ENCODE measurements around the gene ALPP. TPM values are rescaled to one million over a fixed set of nuclear protein-coding genes. Genes with fewer than 3 reads are reported as not detected.
"Not testable (repeated sequence)": the region's sequence is repeated elsewhere in the genome, so short reads cannot be mapped to it uniquely, and the experiment has no call there.

The ALPP gene
- total RNA-seq, 1 donor from 2014 or later = not detected

GRCh38 chr2:232353660-232354059 is 24.9 kb upstream of the ALPP start:
- ATAC-seq (ENCODE audit: poor library complexity) = no peak
- peak; percentile 16 for DNase-seq
- intact Hi-C loops (cut with DNase I) = no loop called here

GRCh38 chr2:232354069-232354468 is 24.5 kb upstream of the ALPP start:
- peak; percentile 1 for DNase-seq
- ATAC-seq (ENCODE audit: poor library complexity) = no peak
- intact Hi-C loops (cut with DNase I) = no loop called here

- intact Hi-C loops (cut with DNase I) = no loop called here
- DNase-seq (no peak), ATAC-seq (ENCODE audit: poor library complexity) (no peak)
These were observed 16.9 kb upstream of the ALPP start for GRCh38 chr2:232361646-232362045.

DNA sequence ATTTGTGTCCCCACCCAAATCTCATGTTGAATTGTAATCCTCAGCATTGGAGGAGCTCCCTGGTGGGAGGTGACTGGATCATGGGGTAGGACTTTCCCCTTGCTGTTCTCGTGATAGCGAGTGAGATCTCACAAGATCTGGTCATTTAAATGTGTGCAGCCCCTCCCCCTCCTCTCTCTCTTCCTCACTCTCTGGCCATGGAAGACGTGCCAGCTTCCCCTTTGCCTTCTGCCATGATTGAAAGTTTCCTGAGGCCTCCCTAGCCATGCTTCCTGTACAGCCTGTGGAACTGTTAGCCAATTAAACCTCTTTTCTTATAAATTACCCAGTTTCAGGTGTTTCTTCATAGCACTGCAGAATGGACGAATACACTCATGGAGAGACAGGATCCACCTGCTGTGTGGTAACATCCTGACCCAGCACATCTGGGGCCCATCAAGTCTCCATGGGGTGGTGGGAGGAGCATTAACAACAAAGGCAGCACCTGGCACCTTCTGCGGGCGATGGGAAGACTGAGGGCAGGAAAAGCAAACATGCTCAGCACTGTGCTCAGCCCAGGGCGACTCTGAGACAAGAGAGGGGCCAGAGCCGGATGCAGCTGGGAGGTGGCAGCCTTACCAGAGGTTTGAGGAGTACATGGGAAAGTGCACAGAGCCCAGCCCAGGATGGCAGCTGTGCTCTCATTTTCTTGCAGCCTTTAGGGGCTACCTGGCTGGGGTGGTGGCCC is 16.2 kb upstream of the ALPP start:
- intact Hi-C loops (cut with DNase I) = no loop called here
- DNase-seq (no peak), ATAC-seq (ENCODE audit: poor library complexity) (no peak)

GRCh38 chr2:232363064-232363783 is 15.3 kb upstream of the ALPP start:
- ATAC-seq (ENCODE audit: poor library complexity); intact Hi-C loops (cut with DNase I); DNase-seq: not testable (repeated sequence)

GRCh38 chr2:232363784-232364615 is 14.6 kb upstream of the ALPP start:
- intact Hi-C loops (cut with DNase I) = no loop called here
- no peak for DNase-seq
- no peak for ATAC-seq (ENCODE audit: poor library complexity)

DNA sequence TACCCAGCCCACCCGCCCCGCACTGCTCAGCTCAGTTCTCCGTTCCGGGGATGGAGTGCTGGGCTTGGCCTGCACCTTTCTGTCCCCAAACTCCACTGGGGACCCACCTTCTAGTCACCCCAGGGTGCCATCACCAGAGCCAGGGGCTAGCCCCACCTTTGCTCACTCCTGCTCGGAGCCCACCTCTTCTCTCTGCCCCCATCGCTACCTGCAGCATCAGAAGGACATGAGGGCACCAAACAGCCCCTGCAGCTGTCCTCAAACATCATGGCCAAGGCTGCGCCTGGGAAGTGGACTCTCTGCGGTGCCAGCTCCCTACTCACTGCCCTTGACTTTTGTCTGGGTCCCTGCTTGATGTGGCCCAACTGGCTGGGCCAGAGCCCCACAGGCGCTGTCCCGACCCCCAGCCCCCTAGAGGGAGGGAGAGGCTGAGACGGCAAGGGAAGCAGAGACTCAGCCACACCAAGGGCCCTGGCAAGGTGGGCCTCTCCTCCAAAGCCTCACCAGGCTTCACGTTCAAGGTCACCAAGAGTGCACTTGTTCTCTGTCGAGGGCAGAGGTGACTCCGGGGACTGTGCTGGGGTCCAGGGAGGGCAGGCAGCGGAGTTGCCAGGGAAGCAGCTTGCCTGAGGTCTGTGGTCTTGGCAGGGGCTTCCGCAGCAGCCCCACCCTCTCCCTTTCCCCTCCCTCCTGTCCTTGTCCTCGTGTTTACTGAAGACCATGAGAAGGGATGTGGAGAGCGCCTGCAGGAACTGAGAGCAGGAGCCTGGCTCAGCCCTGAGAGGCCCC is 13.6 kb upstream of the ALPP start:
- intact Hi-C loops (cut with DNase I); ATAC-seq (ENCODE audit: poor library complexity); DNase-seq: not testable (repeated sequence)

DNA sequence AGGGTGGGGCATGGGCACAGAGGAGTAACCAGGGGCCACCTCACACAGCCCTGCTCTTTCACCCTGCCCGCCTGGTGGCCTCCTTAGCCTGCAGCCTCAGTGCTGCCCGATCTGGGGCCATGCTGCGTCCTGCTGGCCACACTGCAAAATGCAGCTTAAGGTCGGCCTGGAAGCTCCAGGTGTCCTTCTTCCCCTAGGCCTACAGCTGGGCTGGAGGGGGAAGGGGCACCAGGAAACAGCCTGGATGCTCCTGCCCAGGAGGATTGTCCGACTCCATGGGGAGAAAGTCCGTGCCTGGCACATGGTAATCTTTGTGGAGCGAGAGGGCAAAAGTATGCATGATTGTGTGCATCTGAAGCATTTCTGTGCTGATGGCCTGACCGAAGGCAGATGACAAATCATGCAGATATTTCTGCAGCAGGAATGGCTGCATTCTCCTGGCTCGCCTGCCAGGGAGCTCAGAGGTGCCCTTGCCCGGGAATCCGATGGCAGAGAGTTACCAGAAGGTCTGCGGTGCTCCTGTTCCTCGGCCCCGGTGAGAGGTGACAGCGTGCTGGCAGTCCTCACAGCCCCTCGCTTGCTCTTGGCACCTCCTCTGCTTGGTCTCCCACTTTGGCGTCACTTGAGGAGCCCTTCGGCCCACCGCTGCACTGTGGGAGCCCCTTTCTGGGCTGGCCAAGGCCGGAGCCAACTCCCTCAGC is 12.8 kb upstream of the ALPP start:
- DNase-seq (no peak), ATAC-seq (ENCODE audit: poor library complexity) (peak; percentile 57)
- intact Hi-C loops (cut with DNase I) = no loop called here

DNA sequence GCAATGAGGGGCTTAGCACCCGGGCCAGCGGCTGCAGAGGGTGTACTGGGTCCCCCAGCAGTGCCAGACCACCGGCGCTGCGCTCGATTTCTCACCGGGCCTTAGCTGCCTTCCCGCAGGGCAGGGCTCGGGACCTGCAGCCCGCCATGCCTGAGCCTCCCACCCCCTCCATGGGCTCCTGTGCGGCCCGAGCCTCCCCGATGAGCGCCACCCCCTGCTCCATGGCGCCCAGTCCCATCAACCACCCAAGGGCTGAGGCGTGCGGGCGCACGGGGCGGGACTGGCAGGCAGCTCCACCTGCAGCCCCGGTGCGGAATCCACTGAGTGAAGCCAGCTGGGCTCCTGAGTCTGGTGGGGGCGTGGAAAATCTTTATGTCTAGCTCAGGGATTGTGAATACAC is 12.1 kb upstream of the ALPP start:
- intact Hi-C loops (cut with DNase I); DNase-seq; ATAC-seq (ENCODE audit: poor library complexity): not testable (repeated sequence)

GRCh38 chr2:232367016-232367415 is 11.5 kb upstream of the ALPP start:
- intact Hi-C loops (cut with DNase I) = no loop called here
- no peak for DNase-seq
- ATAC-seq (ENCODE audit: poor library complexity) = no peak

- no peak for DNase-seq
- intact Hi-C loops (cut with DNase I) = no loop called here
These were observed 10.8 kb upstream of the ALPP start for GRCh38 chr2:232367591-232368233.

DNA sequence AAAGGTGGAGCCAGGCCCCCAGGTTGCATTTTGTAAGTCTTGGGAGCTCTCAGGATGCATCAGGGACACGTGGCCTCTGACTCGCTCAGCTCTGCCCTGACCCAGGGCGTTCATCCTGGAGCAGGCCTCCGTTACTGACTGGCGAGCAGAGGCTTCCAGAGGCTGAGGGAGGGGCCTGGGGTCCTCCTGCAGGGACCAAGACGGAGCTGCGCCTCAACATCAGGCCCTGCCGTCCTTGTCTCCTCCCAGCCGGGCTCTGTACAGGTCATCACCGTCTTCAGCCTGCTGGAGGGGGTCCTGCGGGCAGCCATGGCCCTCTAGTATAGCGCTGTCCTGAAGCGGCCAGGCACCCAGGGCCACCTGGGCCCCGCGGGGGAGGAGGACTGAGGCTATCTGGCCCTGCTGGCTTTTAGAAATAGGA is 10.2 kb upstream of the ALPP start:
- no peak for ATAC-seq (ENCODE audit: poor library complexity)
- DNase-seq = no peak
- intact Hi-C loops (cut with DNase I) = no loop called here

More at GRCh38 chr2:232367591-232368233, 10.8 kb upstream of the ALPP start:
- no peak for ATAC-seq (ENCODE audit: poor library complexity)

DNA sequence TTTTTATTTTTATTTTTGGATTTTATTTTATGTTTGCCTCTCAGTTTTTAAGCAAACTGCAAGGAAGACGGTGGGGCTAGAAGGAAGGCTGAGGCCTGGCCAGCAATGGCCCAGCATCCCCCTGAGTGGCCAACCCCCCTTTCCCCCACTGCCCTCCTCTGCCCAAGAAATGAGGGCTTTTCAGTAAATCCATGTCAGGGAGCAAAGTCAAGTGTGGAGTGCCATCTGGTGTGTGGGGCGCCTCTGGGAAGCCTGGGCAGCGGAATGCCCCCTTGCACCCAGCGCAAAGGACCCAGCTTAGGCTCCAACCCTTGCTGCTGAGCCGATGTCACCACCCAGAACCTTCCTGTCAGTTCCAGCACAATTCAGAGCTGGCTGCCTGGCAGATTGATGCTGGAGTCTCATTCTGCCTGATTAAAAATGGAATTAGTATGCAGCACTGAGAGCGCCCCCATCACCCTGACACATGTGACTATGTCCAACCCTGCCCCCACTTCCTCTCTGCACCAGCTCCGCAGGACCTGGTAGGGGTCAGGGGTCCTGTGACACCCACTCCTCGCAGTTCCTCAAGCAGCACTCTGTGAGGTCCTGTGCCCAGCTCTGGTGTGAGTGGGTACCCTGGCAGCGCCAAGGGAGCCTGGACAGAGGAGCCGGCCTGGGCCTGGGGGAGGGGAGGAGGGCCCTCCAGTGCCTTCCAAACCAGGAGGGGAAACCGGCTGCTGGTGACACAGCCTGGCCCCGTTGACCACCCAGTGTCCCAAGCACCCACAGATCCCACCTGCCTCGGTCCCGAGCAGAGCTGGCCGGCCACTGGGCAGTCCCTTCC is 9.2 kb upstream of the ALPP start:
- ATAC-seq (ENCODE audit: poor library complexity) = no peak
- no peak for DNase-seq
- intact Hi-C loops (cut with DNase I) = no loop called here

- intact Hi-C loops (cut with DNase I); DNase-seq; ATAC-seq (ENCODE audit: poor library complexity): not testable (repeated sequence)
These were observed 8.5 kb upstream of the ALPP start for GRCh38 chr2:232370007-232370406.

- intact Hi-C loops (cut with DNase I) = no loop called here
- no peak for DNase-seq
- no peak for ATAC-seq (ENCODE audit: poor library complexity)
These were observed 6.0 kb upstream of the ALPP start for GRCh38 chr2:232372231-232373208.

DNA sequence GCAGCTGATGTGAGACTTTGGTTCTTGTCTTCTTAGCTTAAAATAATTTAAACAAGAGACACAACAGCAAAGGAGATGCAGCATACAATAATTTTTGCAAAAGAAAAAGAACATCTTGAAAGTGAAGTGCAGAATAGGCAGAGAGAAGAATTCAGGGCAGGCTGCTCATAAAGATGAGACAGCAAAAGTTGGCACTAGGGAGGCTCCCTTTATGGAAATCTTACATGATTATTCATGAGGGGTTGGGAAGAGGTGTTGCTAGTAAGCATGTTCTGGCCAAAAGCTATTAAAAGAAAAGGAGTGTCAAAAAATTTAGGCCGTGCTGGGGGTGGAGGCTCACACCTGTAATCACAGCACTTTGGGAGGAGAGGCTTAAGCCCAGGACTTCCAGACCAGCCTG is 4.2 kb upstream of the ALPP start:
- no peak for ATAC-seq (ENCODE audit: poor library complexity)
- intact Hi-C loops (cut with DNase I) = no loop called here
- no peak for DNase-seq

Measured in Right ventricle myocardium superior (tissue), 1 donor.